T-helper 2 cell (primary cell): ENCODE measurements around the gene ITPK1.

Source experiments
- DNase-seq, 5 experiments: peaks; one replicate each; pipeline versions ENCODE4 v3.0.0 to v3.0.0-alpha.2; 2012 to 2022

ITPK1 gene

DNA sequence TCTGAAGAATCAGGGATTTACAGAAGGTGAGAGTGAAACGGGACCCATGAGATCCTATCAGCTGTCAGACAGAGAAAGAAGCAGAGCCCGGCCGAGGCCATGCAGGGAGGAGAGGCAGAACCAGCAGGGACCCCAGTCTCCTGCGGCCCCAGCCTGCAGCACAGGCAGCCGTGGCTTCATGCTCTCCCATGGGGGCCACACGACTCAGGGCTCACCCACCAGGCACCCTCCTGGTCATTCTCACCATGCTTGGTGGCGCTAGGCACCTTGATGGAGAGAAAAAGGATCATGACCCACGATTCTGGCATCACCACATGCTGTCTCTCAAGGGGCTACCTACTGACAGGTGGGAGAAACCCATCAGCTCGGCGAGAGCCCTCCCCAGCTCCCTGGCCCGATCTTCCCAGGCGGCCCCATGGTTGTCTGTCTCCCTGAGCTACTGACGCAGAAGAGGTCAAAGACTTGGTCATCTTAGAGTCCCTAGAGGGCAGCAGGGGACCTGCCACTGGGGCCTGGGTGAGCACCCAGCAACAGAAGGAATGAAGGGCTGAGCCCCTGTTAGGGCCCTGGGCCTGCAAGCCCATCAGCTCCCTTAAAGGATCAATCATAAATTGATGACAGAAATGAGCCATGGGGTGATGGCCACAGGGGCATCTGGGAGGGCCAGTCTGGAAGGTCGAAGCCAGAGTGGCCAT lies 58.0 kb downstream of the ITPK1 start:
- DNase-seq: no peak

DNA sequence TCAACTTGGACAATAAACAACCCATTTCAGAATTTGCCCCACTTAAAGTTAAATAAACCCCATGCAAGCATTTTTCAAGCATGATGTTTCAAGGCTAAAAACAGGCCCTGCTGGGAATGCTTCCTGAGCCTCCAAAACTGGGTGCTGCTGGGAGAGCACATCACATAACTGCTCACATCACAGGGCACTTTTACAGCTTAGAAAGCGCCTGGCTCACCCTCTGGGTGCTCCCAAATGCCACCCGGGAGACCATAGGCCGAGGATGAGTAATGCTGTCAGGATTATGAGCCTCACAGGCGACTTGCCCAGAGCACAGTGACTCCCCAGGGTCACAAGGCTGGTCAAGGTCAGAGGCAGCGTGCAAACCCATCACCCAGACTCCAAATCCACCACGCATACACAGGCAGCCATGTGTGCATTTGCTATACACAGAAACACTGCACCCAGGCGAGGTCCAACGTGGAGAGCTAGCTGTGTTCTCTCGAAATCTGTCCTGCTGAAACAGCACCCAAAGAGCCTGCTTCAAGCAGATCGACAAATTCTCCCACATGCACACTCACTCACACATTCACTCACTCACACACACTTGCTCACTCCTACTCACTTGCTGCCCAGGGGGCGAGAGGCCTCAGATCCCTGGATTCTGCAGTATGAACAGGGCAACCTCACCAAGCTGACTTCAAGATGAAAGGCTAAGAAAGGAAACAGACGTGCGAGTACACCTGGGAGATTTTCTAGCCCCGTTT lies 58.7 kb downstream of the ITPK1 start:
- DNase-seq: no peak

DNA sequence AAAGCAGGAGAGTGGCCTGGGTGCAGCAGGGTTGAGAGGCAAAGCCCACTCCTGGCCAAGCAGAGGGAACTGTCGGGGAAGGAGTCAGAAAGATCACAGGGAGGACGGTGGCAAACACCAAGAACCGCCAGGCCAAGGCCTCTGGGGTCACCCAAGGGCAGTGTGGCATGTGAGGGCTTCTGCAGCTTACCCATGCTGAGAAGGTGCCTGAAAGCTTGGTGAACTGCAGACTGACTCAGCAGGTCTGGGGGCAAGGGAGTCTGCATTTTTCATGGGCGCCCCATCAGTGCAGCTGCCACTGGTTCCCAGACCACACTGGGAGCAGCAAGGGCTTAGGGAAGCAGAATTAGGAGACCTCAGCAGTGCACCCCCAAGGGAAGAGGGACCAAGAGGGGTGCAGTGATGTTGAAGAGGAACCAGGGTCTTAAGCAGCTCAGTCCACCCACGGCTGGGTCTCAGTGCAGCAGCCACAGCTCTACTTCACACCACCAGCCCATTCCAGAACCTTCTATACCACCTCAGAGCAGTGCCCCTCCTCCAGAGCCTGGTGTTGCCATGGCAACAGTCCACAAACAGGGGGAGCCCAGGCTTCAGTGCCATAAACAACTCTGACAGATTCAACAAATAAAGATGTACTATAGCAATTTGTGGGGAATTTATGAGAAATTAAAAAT lies 59.4 kb downstream of the ITPK1 start:
- peak in 1 of 5 experiments; percentile 17 for DNase-seq

DNA sequence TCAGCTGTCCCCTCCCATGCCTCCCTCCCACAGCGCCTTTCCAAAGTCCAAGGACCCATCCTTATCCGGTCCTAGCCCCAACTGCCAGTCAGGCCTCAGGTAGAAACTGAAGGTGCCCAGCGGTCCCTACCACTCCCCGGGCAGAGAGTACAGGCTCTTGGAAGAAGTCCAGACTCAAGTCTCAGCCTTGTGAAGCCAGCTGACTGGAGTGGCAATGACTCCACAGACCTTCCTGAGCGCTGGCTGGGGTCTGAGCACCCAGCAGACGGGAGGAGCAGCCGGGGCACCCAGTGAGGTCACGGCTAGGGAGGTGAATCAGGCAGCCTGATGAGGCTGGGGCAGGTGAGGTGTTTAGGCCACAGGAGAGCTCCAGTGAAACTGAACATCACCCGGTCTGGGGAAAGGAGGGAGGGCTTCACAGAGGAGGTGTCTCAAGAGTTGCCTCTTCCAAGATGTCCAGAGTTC lies 60.0 kb downstream of the ITPK1 start:
- no peak for DNase-seq

DNA sequence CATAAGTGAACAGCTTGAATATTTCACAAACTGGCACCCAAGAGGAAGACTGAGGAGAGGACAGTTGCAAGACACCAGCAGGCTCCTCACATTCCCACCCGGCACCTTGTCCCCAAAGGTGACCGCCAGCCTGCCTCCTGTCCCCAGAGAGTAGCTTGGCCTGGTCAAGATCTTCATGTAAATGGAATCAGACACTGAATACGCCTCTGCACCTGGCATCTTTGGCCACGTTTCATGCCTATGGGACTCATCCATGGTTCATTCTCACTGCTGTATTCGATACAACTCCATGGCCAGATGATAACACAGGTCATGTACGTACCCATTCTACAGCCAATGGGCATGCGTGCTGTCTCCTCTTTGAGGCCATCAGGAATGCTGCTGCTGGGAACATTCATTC lies 60.8 kb downstream of the ITPK1 start:
- no peak for DNase-seq

DNA sequence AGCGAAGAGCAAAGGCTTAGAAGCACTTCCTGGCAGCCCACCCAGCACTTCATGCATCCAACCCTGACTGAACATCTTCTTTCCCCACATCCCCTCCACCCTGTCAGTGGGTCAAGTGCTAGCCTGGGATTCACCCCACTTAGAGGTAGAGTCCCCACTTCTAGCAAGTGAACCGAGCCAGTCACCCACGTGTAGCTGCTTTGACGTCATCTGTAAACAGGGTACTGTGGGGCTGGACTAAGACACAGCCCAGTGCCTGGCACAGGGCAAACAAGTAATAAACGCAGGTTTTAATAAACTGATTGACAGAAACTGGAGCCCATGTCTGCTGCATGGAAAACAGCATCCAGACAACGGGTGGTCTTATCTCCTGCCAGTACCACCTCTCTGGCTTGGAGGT lies 61.7 kb downstream of the ITPK1 start:
- no peak for DNase-seq

DNA sequence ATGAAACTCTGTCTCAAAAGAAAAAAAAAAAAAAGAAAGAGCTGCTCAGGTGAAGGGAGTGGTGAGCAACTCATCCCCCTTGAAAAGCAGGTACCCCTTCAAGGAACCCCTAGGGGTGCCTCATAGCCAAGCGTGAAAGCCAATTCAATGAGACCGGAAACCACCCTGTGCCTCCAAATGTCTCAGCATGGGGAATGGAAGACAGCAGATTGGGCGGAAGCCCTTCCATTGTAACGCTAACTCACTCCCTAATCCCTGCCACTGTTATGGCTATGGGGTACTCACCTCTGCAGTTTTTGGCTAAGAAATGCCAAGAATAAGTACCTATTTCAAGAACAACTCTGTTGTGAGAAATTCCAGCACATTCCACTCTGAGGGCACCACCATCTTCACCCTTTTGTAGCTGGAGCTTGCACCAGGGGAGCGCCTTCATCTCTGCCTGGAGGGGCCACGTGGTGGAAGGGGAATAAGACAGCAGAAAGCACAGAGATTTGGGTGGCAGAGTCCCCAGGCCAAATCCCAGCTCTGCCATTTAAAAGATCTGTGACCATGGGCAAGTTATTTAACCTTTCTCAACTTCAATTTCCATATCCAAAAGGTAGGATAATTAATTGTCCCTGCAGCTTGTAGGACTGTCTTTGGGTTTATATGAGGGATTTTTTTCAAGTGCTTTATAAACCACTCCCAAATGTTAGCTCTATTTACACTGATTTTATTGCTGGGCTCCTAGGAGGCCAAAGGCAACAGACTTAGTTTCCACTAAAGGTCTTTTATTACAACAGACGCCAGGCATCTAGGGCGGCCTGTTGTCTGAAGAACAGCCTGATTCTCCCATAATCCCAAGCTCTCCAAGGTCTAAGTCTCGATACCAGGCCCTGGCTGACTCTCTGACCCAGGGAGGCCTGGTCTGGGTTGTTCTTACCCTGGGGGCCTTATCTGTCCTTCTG lies 63.9 kb downstream of the ITPK1 start:
- DNase-seq: no peak

DNA sequence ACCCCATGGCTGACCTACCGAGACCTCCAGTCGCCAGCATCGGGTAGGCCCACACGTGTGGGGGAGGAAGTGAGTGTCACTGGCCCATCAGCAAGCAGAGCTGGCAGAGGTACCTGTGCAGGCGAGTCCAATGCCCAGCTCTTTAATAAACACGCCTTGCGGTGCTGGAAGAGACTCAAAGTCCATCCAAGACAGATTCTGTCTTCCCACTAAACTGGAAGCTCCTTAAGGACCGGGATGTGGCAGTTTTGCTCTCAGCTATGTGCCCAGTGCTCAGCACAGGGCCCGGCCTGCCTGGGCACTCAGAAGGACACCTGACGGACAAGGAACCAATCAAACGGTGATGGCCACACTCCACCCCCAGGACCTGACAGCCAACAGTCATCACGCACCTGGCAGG lies 65.0 kb downstream of the ITPK1 start:
- no peak for DNase-seq

DNA sequence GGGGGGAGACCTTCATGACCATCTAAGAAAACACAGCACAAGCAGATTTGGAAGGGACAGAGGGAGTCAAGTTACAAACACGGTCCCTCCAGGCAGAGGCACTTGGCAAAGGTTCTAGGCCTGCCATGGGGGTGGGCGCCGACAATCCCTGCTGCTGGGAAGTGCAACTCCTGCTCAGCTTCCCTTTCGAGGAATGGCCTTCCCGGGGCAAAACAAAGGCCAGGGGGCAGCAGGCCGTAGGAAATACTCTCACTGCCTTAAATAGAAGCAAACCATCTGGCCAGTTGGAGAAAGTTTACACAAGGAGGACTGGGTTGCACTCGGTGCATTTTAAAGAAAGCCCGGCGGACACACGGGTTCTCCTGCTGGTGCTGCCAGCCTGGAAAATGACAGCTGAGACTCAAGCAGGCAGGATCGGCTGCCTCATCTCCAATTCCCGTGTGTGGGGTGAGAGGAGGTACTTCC lies 65.8 kb downstream of the ITPK1 start:
- no peak for DNase-seq

DNA sequence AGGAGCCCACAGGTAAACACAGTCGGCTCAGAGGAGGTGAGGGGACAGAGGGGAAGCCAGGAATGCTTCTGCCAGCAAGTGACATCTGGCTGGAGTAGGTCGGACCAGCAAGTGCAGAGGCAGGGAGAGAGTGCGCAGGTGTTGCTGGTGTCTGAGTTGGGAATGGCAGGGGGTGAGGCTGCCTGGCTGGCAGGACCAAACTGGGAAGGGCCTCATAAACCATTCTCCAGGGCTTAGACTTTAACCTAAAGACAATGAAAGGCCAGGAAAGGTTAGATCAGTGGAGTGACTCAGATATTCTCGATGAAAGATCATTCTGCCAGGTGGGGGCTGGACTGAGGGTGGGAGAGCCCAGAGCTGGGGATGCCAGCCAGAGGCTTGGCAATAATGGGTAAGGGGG lies 66.4 kb downstream of the ITPK1 start:
- DNase-seq: no peak

DNA sequence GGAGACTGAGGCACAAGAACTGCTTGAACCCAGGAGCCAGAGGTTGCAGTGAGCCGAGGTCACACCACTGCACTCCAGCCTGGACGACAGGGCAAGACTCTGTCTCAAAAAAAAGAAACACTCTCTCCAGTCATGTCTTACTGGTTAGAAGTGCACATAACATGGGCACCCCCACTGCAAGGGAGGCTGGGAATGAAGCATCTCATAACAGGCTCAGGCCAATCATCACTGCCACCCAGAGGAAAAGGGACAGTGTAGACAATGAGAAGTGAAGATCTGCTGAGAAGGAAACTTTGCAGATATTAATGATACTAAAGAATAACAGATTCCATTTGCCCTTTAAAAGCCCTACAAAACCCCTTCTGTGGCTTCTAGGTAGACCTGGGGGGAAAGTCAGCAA lies 66.9 kb downstream of the ITPK1 start:
- DNase-seq: no peak

DNA sequence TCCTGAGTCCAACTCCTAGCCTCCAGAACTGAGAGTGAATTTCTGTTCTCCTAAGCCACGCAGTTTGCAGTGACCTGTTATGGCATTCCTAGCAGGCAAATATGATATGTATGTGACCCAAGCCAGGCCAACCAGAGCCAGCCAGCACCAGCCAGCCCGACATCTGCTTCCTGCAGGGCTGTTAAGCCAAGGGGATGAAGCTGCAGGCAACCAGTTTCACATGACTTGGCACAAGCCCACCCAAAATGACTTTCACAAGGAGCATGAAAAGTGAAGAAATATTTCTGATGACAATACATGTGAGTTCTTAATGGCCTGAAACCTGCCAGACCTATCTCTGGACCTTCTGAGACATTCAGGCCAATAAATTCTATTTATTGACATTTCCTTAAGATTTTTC lies 68.1 kb downstream of the ITPK1 start:
- no peak for DNase-seq

DNA sequence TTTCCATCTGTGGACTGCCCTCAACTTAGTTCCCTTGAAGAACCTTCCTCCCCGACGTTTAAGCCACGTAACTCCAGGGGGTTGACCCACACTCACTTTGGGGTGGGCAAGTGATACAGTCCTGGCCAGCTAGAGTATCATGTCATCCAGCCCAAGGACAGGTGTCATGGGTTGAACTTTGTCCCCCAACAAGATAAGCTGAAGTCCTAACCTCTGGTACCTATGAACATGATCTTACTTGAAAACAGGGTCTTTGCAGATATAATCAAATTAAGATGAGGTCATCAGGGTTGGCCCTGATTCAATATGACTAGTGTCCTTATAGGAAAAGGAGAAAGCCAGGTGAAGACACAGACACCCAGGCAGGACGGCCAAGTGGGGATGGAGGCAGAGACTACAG lies 68.6 kb downstream of the ITPK1 start:
- DNase-seq: no peak

DNA sequence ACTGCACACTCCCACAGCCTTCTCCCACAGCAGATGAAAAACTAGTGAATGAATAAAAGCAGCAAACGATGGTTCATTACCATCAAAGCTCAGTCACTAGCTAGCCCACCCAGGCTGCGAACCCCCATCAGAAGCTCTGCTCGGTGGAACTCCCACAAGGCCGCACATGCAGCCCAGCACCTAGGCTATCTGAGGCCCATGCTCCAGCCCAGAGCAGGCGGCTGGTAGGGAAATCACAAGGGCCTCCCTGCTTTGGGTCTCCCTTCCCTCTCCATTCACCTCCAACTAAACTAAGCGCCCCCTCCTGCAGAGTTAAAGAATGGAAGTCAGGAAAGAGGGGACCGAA lies 69.0 kb downstream of the ITPK1 start:
- no peak for DNase-seq

DNA sequence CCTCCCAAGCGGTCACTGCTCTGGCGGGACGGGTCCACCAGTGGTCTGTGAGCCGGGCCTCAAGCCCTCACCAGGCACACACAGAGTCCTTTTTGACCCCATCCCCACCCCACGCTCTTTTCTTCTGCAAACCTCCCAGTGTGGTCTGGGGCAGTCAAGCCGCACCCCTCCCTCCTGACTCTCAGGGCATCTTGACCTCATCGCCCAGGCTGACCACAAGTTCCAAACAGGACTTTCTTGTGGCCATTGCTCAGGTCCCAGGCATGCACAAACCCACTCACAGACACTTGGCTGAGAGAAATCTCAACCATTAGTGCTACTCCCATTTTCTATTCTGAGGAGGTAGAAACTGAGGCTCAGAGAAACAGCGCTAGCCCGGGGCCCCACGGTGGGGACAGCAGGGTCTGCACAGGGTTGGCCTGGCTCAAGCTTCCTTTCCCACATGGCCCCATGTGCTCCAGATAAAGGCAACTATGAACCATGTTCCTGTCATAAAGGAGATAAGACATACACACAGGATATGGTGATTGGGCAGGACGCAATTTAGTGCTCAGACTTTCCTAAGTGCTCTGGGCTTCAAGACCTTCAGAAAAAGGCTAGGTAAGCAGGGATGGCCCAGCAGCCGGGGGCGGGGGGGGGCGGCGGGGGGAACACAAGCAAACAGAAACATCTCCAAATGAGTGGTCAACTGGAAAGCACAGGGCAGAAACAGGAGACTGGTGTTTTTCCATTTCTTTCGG lies 69.6 kb downstream of the ITPK1 start:
- no peak for DNase-seq

DNA sequence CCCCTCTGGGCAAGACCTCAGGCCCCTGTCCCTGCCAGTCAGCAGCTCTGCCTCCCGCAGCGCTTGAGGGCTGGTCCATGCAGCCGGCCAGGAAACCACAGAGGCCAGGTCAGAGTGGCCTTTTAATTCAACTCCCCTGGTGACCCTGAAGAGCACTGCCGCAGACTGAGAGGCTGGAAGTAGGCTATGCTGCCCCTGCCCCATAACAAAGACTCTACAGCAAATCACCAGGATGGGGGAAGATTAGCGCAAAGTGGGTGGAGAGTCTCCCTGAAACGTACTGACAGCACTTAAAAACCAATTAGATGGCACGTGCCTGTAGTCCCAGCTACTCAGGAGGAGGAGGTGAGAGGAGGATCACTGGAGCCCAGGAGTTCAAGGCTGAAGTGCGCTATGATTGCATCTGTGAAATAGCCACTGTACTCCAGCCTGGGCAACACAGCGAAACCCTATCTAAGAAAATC lies 70.5 kb downstream of the ITPK1 start:
- DNase-seq: no peak

DNA sequence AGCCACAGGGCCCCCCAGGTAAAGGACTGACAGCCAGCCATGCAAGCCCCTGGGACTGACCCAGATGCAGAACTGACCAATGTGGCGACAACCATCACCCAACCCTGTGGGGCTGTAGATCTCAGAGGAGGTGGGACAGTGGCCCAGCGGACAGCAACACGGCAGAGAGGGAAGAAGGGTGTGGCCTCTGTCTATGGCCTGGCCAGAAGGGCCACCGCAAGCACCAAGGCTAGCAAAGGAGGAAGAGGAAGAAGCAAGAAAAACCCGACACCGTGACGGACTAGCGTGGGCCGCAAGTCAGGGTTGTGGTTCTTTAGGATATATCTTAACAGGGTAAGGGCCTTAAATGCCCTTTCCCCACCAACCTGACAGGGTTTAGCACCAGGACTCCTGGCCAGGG lies 71.2 kb downstream of the ITPK1 start:
- no peak for DNase-seq

DNA sequence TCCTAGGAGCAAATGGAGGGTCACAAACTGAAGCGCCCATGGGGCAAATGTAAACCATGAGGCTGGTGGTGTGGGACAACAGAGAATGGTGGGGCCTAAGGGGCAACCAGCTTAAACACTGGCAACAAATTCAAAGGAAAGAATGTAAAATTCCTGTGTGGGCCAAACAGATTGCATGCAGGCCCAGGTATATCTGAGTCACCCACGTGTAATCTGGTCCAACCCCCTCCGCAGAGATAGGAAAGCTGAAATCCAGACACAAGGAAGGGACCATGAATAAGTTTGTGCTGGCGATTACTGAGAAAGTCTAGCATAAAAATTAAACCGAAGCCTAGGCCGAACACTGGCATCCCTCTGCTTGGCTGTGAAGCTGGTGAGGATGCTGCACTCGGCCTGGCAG lies 71.6 kb downstream of the ITPK1 start:
- no peak for DNase-seq

DNA sequence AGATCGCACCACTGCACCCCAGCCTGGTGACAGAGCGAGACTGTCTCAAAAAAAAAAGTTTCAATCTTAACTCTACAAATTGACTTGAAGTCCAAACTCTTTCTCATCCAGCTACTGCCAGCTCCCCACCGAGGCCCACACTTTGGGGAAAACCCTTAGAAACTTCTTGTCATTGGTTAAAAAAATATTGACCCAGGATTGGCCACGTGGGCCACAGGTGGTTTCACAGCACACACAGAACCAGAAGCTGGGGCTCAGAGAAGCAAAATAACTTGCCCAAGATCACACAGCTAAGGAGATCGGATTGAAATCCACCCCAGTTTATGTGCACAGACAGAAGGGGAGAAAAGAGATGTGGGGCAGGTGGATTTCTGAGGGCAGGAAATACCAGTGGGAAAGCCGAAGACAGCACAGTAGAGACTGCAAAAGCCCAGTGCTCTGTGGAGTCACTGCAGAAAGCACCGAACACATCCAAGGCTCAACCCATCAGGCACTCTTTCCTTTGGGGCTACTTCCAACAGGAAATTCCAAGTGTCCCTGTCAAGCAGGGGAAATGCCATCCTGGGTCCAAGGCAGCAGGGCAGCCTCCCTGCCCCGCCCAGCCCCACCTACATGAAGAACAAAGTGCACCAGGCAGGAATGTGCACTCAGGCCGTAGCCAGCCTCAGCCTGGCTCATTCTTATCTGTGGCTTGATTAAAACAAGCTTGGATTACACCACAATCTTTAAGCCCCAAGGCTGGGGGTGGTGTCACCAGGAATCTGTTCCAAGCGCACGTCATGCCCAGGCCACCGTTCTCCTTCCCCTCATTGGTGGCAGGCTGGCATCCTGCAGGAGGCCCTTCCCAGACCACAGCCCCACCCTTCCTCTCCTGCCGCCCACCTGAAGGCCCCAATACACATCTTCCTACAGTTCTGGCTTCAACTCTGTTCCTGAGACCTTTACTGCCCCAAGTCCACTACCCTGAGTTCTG lies 72.5 kb downstream of the ITPK1 start:
- DNase-seq: no peak

DNA sequence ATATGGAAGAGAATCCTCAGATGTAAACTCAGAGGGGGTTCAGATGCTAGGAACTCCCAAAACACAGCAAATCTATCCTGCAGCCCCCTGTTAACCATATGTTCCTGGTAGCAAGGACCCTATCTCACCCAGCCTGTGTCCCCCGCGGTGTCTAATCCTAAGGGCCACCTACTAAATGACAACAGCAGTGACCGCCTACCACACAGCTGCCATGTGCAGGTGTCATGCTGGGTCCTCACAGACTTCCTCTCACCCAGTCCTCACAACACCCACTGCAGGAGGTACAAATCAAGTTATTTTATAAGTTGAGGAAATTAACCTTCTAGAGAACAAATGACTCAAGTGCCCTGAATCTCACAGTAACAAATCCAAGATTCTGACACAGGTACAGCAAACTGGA lies 73.9 kb downstream of the ITPK1 start:
- no peak for DNase-seq

DNA sequence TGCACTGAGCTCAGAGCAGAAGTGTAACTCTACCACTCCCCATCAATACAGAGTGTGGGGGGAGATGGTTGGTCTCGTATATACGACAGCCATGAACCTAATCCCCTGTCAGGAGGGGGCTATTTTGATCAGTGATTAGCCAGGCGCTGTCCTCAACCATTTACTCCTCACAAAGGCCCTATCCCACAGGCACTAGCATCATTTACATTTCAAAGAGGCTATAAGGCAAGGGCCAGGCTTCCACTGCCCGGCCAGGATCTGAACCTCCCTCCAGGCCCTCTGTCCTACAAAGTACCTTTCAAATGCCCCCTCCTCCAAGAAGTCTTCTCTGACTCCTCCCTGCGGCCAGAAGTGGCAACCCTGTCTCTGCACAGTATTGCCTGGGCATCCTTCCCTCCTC lies 74.7 kb downstream of the ITPK1 start:
- DNase-seq: no peak
